ENCODE data around the gene ALDH9A1.
"Not testable (repeated sequence)": the region's sequence is repeated elsewhere in the genome, so short reads cannot be mapped to it uniquely, and the experiment has no call there.

DNA sequence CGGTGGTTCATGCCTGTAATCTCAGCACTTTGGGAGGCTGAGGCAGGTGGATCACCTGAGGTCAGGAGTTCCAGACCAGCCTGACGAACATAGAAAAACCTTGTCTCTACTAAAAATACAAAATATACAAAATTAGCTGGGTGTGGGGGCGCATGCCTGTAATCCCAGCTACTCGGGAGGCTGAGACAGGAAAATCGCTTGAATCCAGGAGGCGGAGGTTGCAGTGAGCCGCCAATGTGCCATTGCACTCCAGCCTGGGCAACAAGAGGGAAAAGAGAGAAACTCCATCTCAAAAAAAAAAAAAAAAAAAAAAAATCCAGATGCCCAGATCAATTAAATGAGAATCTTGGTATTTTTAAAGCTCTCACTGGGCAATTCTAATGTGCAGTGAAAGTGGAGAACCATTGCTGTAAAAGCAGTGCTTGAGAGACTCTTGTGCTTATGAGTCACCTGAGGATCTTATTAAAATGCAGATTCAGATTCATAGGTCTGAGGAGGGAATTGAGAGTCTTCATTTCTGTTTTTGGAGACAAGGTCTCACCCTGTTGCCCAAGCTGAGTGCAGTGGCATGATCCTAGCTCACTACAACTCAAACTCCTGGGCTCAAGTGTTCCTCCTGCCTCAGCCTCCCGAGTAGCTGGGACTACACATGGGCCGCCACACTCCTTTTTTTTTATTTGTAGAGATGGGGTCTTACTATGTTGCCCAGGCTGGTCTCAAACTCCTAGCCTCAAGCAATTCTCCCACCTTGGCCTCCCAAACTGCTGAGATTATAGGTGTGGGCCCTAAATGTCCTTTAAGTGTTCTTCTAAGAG, 39.4 kb downstream of the ALDH9A1 start:
- TF ChIP-seq, protein P1, sequence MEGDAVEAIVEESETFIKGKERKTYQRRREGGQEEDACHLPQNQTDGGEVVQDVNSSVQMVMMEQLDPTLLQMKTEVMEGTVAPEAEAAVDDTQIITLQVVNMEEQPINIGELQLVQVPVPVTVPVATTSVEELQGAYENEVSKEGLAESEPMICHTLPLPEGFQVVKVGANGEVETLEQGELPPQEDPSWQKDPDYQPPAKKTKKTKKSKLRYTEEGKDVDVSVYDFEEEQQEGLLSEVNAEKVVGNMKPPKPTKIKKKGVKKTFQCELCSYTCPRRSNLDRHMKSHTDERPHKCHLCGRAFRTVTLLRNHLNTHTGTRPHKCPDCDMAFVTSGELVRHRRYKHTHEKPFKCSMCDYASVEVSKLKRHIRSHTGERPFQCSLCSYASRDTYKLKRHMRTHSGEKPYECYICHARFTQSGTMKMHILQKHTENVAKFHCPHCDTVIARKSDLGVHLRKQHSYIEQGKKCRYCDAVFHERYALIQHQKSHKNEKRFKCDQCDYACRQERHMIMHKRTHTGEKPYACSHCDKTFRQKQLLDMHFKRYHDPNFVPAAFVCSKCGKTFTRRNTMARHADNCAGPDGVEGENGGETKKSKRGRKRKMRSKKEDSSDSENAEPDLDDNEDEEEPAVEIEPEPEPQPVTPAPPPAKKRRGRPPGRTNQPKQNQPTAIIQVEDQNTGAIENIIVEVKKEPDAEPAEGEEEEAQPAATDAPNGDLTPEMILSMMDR (IDR thresholded peaks at IDR 0.05 in 4 of 5, conservative IDR thresholded peaks at IDR 0.05 in 1 of 5): not testable (repeated sequence)
- TF ChIP-seq POLR2A (IDR thresholded peaks at IDR 0.05): not testable (repeated sequence)
